HEK293 (cell line): ENCODE data around the gene FBN2.
A peak's percentile ranks its signal among the peaks of the same experiment; 100 is the strongest.

ENCODE experiments used
- CTCF ChIA-PET: fragments of 350-600 bp; formaldehyde crosslinking; extraction: SDS; loops from one replicate; lab custom pipeline; 2021; ENCODE audit warnings: antibody characterized with exemption; lab: Yijun Ruan, JAX
- POLR2A ChIA-PET: fragments of 300-600 bp; formaldehyde crosslinking; extraction: SDS; loops from one replicate; lab custom pipeline; 2020; ENCODE audit warnings: antibody characterized with exemption, inconsistent platforms; lab: Yijun Ruan, JAX
- H3K27ac ChIP-seq: fragments of 200-500 bp; sonication (Bioruptor generic); 2 replicates; pipeline ENCODE4 v1.5.1; 2014; ENCODE audit warnings: low read depth, low read length, control low read depth, inconsistent platforms; ENCODE audit errors: extremely low read depth
- H3K36me3 ChIP-seq, 2 experiments: fragments of 200-500 bp in 1 of 2; sonication (Bioruptor generic) in 1 of 2; 1 replicate in 1 of 2; 2 replicates in 1 of 2; pipeline ENCODE4 v1.5.1; 2014 to 2017; ENCODE audit warnings: inconsistent platforms in 2 of 2, low read length in 2 of 2; ENCODE audit not compliant: control insufficient read depth in 2 of 2, insufficient read depth in 1 of 2
- H3K4me1 ChIP-seq: fragments of 200-500 bp; sonication (Bioruptor generic); 2 replicates; pipeline ENCODE4 v1.5.1; 2014; ENCODE audit warnings: mild to moderate bottlenecking, low read length, inconsistent platforms; ENCODE audit not compliant: control insufficient read depth, insufficient read depth
- H3K4me3 ChIP-seq: 2 replicates; pipeline ENCODE4 v1.5.1; 2011; ENCODE audit warnings: low read depth, mild to moderate bottlenecking, control low read depth, low read length, moderate library complexity
- H3K9me3 ChIP-seq: fragments of 200-500 bp; sonication (Bioruptor generic); 2 replicates; pipeline ENCODE4 v1.5.1; 2014; ENCODE audit warnings: low read depth, low read length, inconsistent platforms; ENCODE audit not compliant: control insufficient read depth, insufficient read depth
- BCL6B ChIP-seq: fragments of 450-650 bp; formaldehyde crosslinking; IDR thresholded peaks from 2 replicates; pipeline ENCODE4 v1.5.1; 2017; ENCODE audit warnings: missing biosample characterization, missing genetic modification characterization
- EGR2 ChIP-seq: fragments of 450-650 bp; formaldehyde crosslinking; IDR thresholded peaks from 2 replicates; pipeline ENCODE4 v1.5.1; 2016; ENCODE audit warnings: low read depth, missing biosample characterization, missing genetic modification characterization
- FEZF1 ChIP-seq: fragments of 450-650 bp; formaldehyde crosslinking; IDR thresholded peaks from 2 replicates; pipeline ENCODE4 v1.5.1; 2016; ENCODE audit warnings: missing biosample characterization, missing genetic modification characterization
- HOXD13 ChIP-seq: sonication (generic); formaldehyde crosslinking; IDR thresholded peaks from 2 replicates; pipeline ENCODE4 v1.8.0; 2022; ENCODE audit warnings: missing genetic modification reagents, borderline replicate concordance
- INSM2 ChIP-seq: fragments of 450-650 bp; formaldehyde crosslinking; IDR thresholded peaks from 2 replicates; pipeline ENCODE4 v1.5.1; 2016; ENCODE audit warnings: missing biosample characterization, missing genetic modification characterization
- KLF16 ChIP-seq: fragments of 450-650 bp; formaldehyde crosslinking; IDR thresholded peaks from 2 replicates; pipeline ENCODE4 v1.5.1; 2017; ENCODE audit warnings: missing biosample characterization, missing genetic modification characterization
- KLF7 ChIP-seq: fragments of 450-650 bp; formaldehyde crosslinking; IDR thresholded peaks from 2 replicates; pipeline ENCODE4 v1.5.1; 2016; ENCODE audit warnings: missing biosample characterization, missing genetic modification characterization, borderline replicate concordance
- MZF1 ChIP-seq: fragments of 450-650 bp; formaldehyde crosslinking; IDR thresholded peaks from 2 replicates; pipeline ENCODE4 v1.5.1; 2017; ENCODE audit warnings: missing biosample characterization, missing genetic modification characterization, borderline replicate concordance
- OVOL3 ChIP-seq: fragments of 450-650 bp; formaldehyde crosslinking; IDR thresholded peaks from 2 replicates; pipeline ENCODE4 v1.5.1; 2016; ENCODE audit warnings: missing biosample characterization, missing genetic modification characterization
- YY2 ChIP-seq: fragments of 450-650 bp; formaldehyde crosslinking; IDR thresholded peaks from 2 replicates; pipeline ENCODE4 v1.5.1; 2016; ENCODE audit warnings: missing biosample characterization, missing genetic modification characterization
- ZBTB44 ChIP-seq: fragments of 450-650 bp; IDR thresholded peaks from 2 replicates; pipeline ENCODE4 v1.5.1; 2018; ENCODE audit warnings: missing biosample characterization, mild to moderate bottlenecking, missing genetic modification characterization
- ZFHX2 ChIP-seq: fragments of 450-650 bp; formaldehyde crosslinking; conservative IDR thresholded peaks from 2 replicates; pipeline ENCODE4 v1.5.1; 2016; ENCODE audit warnings: missing biosample characterization, missing genetic modification characterization
- ZNF10 ChIP-seq: fragments of 450-650 bp; formaldehyde crosslinking; IDR thresholded peaks from 2 replicates; pipeline ENCODE4 v1.5.1; 2017; ENCODE audit warnings: missing biosample characterization, missing genetic modification characterization
- ZNF112 ChIP-seq: fragments of 450-650 bp; formaldehyde crosslinking; IDR thresholded peaks from 2 replicates; pipeline ENCODE4 v1.5.0; 2017; ENCODE audit warnings: missing biosample characterization, missing genetic modification characterization
- ZNF174 ChIP-seq: fragments of 450-650 bp; formaldehyde crosslinking; IDR thresholded peaks from 2 replicates; pipeline ENCODE4 v1.5.0; 2017; ENCODE audit warnings: missing biosample characterization, mild to moderate bottlenecking, missing genetic modification characterization
- ZNF18 ChIP-seq: fragments of 450-650 bp; formaldehyde crosslinking; IDR thresholded peaks from 2 replicates; pipeline ENCODE4 v1.5.1; 2016; ENCODE audit warnings: missing biosample characterization, missing genetic modification characterization
- ZNF202 ChIP-seq: fragments of 450-650 bp; formaldehyde crosslinking; IDR thresholded peaks from 2 replicates; pipeline ENCODE4 v1.5.1; 2016; ENCODE audit warnings: missing biosample characterization, missing genetic modification characterization, borderline replicate concordance
- ZNF513 ChIP-seq: fragments of 450-650 bp; IDR thresholded peaks from 2 replicates; pipeline ENCODE4 v1.5.1; 2018; ENCODE audit warnings: missing biosample characterization, missing genetic modification characterization
- ZNF514 ChIP-seq: fragments of 450-650 bp; formaldehyde crosslinking; IDR thresholded peaks from 2 replicates; pipeline ENCODE4 v1.5.1; 2016; ENCODE audit warnings: missing biosample characterization, missing genetic modification characterization
- ZNF544 ChIP-seq: fragments of 450-650 bp; formaldehyde crosslinking; IDR thresholded peaks from 2 replicates; pipeline ENCODE4 v1.5.0; 2017; ENCODE audit warnings: missing biosample characterization, missing genetic modification characterization
- ZNF623 ChIP-seq: fragments of 450-650 bp; formaldehyde crosslinking; IDR thresholded peaks from 2 replicates; pipeline ENCODE4 v1.5.1; 2016; ENCODE audit warnings: missing biosample characterization, missing genetic modification characterization
- ZNF658 ChIP-seq: fragments of 450-650 bp; formaldehyde crosslinking; IDR thresholded peaks from 2 replicates; pipeline ENCODE4; 2016; ENCODE audit warnings: missing biosample characterization, missing genetic modification characterization
- ZNF843 ChIP-seq: fragments of 450-650 bp; formaldehyde crosslinking; IDR thresholded peaks from 2 replicates; pipeline ENCODE4 v1.5.1; 2016; ENCODE audit warnings: missing biosample characterization, missing genetic modification characterization

Gene FBN2

GRCh38 chr5:128228008-128228407 is 310.0 kb downstream of the FBN2 start:
- no peak overlapping the region for H3K27ac ChIP-seq

GRCh38 chr5:128225245-128226030 is 312.6 kb downstream of the FBN2 start:
- ChIA-PET POLR2A (no interaction called here), CTCF (no interaction called here)
- Histone ChIP-seq H3K9me3 (no peaks in the 10 kb centered on the region), H3K27ac (no peak overlapping the region), H3K36me3 (no peaks in the 10 kb centered on the region), H3K4me3 (no peak overlapping the region), H3K4me1 (peaks cover 13% of the 10 kb centered on the region)
- TF ChIP-seq ZNF544 (tag by site-specific recombination): no peak
- peak; percentile 15; the same call in 1 of the 2 replicates for TF ChIP-seq ZNF18
- peak; percentile 91; the same call in 1 of the 2 replicates for TF ChIP-seq MZF1 (tag by site-specific recombination)
- 0 out of 2 replicates have a peak, but pooled peaks have one; percentile 25 for TF ChIP-seq BCL6B (tag by site-specific recombination)
- TF ChIP-seq ZBTB44: peak; percentile 61
- no peak for TF ChIP-seq EGR2 (tag by site-specific recombination)
- no peak for TF ChIP-seq ZNF10 (tag by site-specific recombination)
- peak; percentile 78 for TF ChIP-seq FEZF1 (tag by site-specific recombination)
- peak; percentile 98 for TF ChIP-seq HOXD13 (CRISPR knock-in tag)
- peak; percentile 69; the same call in 1 of the 2 replicates for TF ChIP-seq ZNF843
- 0 out of 2 replicates have a peak, but pooled peaks have one; percentile 25 for TF ChIP-seq KLF16 (tag by site-specific recombination)

More at GRCh38 chr5:128228008-128228407, 310.0 kb downstream of the FBN2 start:
- H3K36me3 ChIP-seq: no peaks in the 10 kb centered on the region
- TF ChIP-seq EGR2 (tag by site-specific recombination) (peak; percentile 48), KLF7 (tag by site-specific recombination) (no peak), YY2 (tag by site-specific recombination) (no peak), ZFHX2 (tag by site-specific recombination) (peak; percentile 47; the same call in 1 of the 2 replicates), INSM2 (tag by site-specific recombination) (no peak), ZNF623 (tag by site-specific recombination) (no peak), ZNF112 (tag by site-specific recombination) (no peak), ZNF174 (tag by site-specific recombination) (no peak), ZNF658 (no peak), ZNF202 (tag by site-specific recombination) (no peak), ZNF514 (tag by site-specific recombination) (no peak), OVOL3 (no peak), ZNF513 (tag by site-specific recombination) (no peak)
- ChIA-PET POLR2A (no interaction called here), CTCF (interaction anchor here (0.7 to 1.7 kb wide), 3 partner anchors 13 to 899 kb away, joined by 3 to 4 read pairs (median 3); no protein-coding TSS in a partner anchor)
- no peaks in the 10 kb centered on the region for H3K9me3 ChIP-seq
- H3K4me1 ChIP-seq: peaks cover 13% of the 10 kb centered on the region
- no peak overlapping the region for H3K4me3 ChIP-seq
